GM12878 (cell line): ENCODE measurements around the gene PCNP. TPM values are rescaled to one million over a fixed set of nuclear protein-coding genes. Genes with fewer than 3 reads are reported as not detected.

ENCODE experiments used
- ATAC-seq: fragments of 200-7000 bp; cut with Tn5 transposase; 3 replicates; pipeline ENCODE4 v1.9.1; 2020; ENCODE audit warnings: mild to moderate bottlenecking, moderate library complexity
- BruUV-seq: library from RNA; stranded (reverse); fragments of 400-500 nt; replicated peaks from 2 replicates; lab custom pipeline; 2021; lab: Mats Ljungman, UMichigan
- CTCF ChIA-PET: fragments of 300-600 bp; sonication (Branson Sonifier 250); formaldehyde crosslinking; extraction: SDS; loops from one replicate; lab custom pipeline; 2021; ENCODE audit warnings: inconsistent platforms; lab: Yijun Ruan, JAX
- POLR2A ChIA-PET: fragments of 350-600 bp; formaldehyde crosslinking; extraction: SDS; loops from one replicate; lab custom pipeline; 2021; ENCODE audit warnings: inconsistent platforms; lab: Charles Lee
- RAD21 ChIA-PET: fragments of 300-600 bp; sonication (Branson Sonifier 250); formaldehyde crosslinking; loops from one replicate; lab custom pipeline; 2023; ENCODE audit warnings: antibody characterized with exemption; ENCODE audit not compliant: unreplicated experiment; lab: Charles Lee
- SMC1A ChIA-PET: fragments of 300-600 bp; sonication (Branson Sonifier 250); formaldehyde crosslinking; loops from one replicate; lab custom pipeline; 2023; ENCODE audit not compliant: unreplicated experiment, uncharacterized antibody; lab: Charles Lee
- DNase-seq: peaks from one replicate; pipeline ENCODE4 v3.0.0-alpha.2; 2011; ENCODE audit warnings: low read depth, low spot score
- FAIRE-seq: peaks from 3 replicates; lab custom pipeline; 2011; peaks lifted over from hg19 to GRCh38; lab: Jason Lieb, UNC
- H2AFZ ChIP-seq: 2 replicates; pipeline ENCODE4 v1.6.0; 2011; ENCODE audit warnings: low read depth, low read length, control low read depth; ENCODE audit not compliant: control insufficient read depth
- H3K27ac ChIP-seq: 2 replicates; pipeline ENCODE4 v1.5.1; 2011; ENCODE audit warnings: control low read depth; ENCODE audit not compliant: control insufficient read depth, insufficient read depth
- H3K27me3 ChIP-seq, 2 experiments: replicated peaks in 1 of 2; 2 replicates each; pipeline versions ENCODE4 v1.6.0 to v1.6.1; 2011; ENCODE audit warnings: low read length in 1 of 2; ENCODE audit not compliant: control insufficient read depth in 2 of 2, insufficient read depth in 2 of 2
- H3K36me3 ChIP-seq, 2 experiments: 2 replicates each; pipeline ENCODE4 v1.5.1; 2011; ENCODE audit warnings: low read length in 1 of 2; ENCODE audit not compliant: control insufficient read depth in 2 of 2, insufficient read depth in 2 of 2
- H3K4me1 ChIP-seq: 2 replicates; pipeline ENCODE4 v1.6.1; 2011; ENCODE audit warnings: mild to moderate bottlenecking, low read length, moderate library complexity, mixed read lengths; ENCODE audit not compliant: control insufficient read depth, insufficient read depth
- H3K4me2 ChIP-seq: 2 replicates; pipeline ENCODE4 v1.6.0; 2011; ENCODE audit warnings: control low read depth; ENCODE audit not compliant: control insufficient read depth, insufficient read depth
- H3K4me3 ChIP-seq: fragments of 200-600 bp; sonication (generic); 2 replicates; pipeline ENCODE4 v1.5.1; 2016
- H3K79me2 ChIP-seq: 2 replicates; pipeline ENCODE4 v1.6.0; 2011; ENCODE audit warnings: low read length; ENCODE audit not compliant: control insufficient read depth, insufficient read depth
- H3K9ac ChIP-seq: 2 replicates; pipeline ENCODE4 v1.8.0; 2011; ENCODE audit warnings: low read length, control low read depth, mixed read lengths; ENCODE audit not compliant: control insufficient read depth, insufficient read depth
- H3K9me3 ChIP-seq: replicated peaks from 3 replicates; pipeline ENCODE4 v1.5.1; 2011; ENCODE audit warnings: mild to moderate bottlenecking, low read length; ENCODE audit not compliant: control insufficient read depth, insufficient read depth
- H4K20me1 ChIP-seq: 2 replicates; pipeline ENCODE4 v1.6.0; 2011; ENCODE audit not compliant: control insufficient read depth, insufficient read depth
- HDAC6 ChIP-seq: fragments of 200-600 bp; sonication (generic); IDR thresholded peaks from one replicate; pipeline ENCODE4 v1.8.0; 2017; ENCODE audit warnings: antibody characterized with exemption; ENCODE audit not compliant: unreplicated experiment
- LARP7 ChIP-seq: fragments of 450-650 bp; IDR thresholded peaks from 2 replicates; pipeline ENCODE4 v1.6.1; 2017; ENCODE audit warnings: mild to moderate bottlenecking
- NBN ChIP-seq: fragments of 450-650 bp; IDR thresholded peaks from 2 replicates; pipeline ENCODE4 v1.6.1; 2016
- TCF7 ChIP-seq: IDR thresholded peaks from 2 replicates; pipeline ENCODE4 v1.6.1; 2014; ENCODE audit warnings: antibody characterized with exemption, borderline replicate concordance
- ZNF384 ChIP-seq: IDR thresholded peaks from 2 replicates; pipeline ENCODE4 v1.6.1; 2012; ENCODE audit warnings: low read depth, mild to moderate bottlenecking, low read length, improper control_type of control experiment, borderline replicate concordance
- WGBS: methylation state at CpG from one replicate; pipeline ENCODE4 v1.1.6; 2016; ENCODE audit warnings: low lambda C conversion rate; ENCODE audit not compliant: insufficient replicate concordance, insufficient coverage; ENCODE audit errors: missing lambda C conversion rate; 5-methylcytosine and 5-hydroxymethylcytosine counted together
- in situ Hi-C: fragments of 300-500 bp; cut with MboI; formaldehyde crosslinking; loops from 9 replicates; pipeline ENCODE4 v1.14.3; 2018; ENCODE audit warnings: mixed read lengths
- intact Hi-C: fragments of 100-400 bp; cut with micrococcal nuclease; formaldehyde crosslinking; loops from one replicate; pipeline ENCODE4 v1.14.2; 2022; ENCODE audit not compliant: unreplicated experiment
- polyA plus RNA-seq, 11 experiments: library from polyadenylated mRNA; depleted of rRNA in 4 of 11; unstranded in 6 of 11; stranded (reverse) in 5 of 11; fragments of >200 nt; fragmentation: Nextera tagmentation in 4 of 11; fragmentation: Illumina TruSeq in 1 of 11; extraction: Ambion mirVana in 4 of 11; extraction: Trizol in 1 of 11; gene quantifications; 1 replicate in 1 of 11; 2 replicates in 10 of 11; pipeline versions ENCODE4 v1.2.1 to v1.2.3, GENCODE V29; 2011 to 2016; ENCODE audit warnings: inconsistent platforms in 2 of 11, missing spikeins in 2 of 11, low read depth in 1 of 11
- total RNA-seq, 4 experiments: library from RNA; depleted of rRNA in 3 of 4; stranded (reverse); fragments of >200 nt in 3 of 4; fragmentation: Illumina TruSeq in 1 of 4; extraction: Trizol in 1 of 4; gene quantifications; 2 replicates each; pipeline versions ENCODE4 v1.2.1 to v1.2.3, GENCODE V29; 2013 to 2021
- TF ChIP-seq, protein P1 (sequence below): IDR thresholded peaks from 2 replicates; pipeline ENCODE4 v1.6.1; 2011; ENCODE audit warnings: borderline replicate concordance, low read depth, mild to moderate bottlenecking, moderate library complexity, low read length; ENCODE audit not compliant: insufficient read depth, poor library complexity, severe bottlenecking
- TF ChIP-seq, protein P2 (sequence below): fragments of 450-650 bp; formaldehyde crosslinking; IDR thresholded peaks from 2 replicates; pipeline ENCODE4 v1.4.0; 2020; ENCODE audit warnings: mild to moderate bottlenecking, moderate library complexity
- TF ChIP-seq, protein P3 (sequence below): fragments of 450-650 bp; IDR thresholded peaks from 2 replicates; pipeline ENCODE4 v1.6.1; 2014; ENCODE audit warnings: mild to moderate bottlenecking
- TF ChIP-seq, protein P4 (sequence below): fragments of 450-650 bp; IDR thresholded peaks from 2 replicates; pipeline ENCODE4 v1.6.1; 2016; ENCODE audit warnings: mild to moderate bottlenecking

PCNP gene
- total and polyA plus RNA-seq, 10 of the 15 experiments (the other 5 are each of a cell fraction or from before 2014, with no cell fraction given): 49.8 to 179 (median 109) TPM

DNA sequence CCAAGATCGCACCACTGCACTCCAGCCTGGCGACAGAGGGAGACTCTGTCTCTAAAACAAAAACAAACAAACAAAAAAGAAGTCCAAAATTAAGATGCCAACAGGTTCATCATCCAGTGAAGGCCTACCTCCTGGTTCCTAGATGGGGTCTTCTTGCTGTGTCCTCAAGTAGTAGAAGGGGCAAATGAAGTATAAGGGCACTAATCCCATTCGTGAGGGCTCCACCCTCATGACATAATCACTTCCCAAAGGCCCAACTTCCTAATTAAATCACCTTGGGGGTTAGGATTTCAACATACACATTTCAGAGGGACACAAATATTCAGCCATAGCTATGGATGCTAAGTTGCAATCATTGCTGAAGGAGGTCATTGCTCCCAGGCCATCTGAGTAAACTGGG is 45.8 kb downstream of the PCNP start (continued):
- TF ChIP-seq, protein P1, sequence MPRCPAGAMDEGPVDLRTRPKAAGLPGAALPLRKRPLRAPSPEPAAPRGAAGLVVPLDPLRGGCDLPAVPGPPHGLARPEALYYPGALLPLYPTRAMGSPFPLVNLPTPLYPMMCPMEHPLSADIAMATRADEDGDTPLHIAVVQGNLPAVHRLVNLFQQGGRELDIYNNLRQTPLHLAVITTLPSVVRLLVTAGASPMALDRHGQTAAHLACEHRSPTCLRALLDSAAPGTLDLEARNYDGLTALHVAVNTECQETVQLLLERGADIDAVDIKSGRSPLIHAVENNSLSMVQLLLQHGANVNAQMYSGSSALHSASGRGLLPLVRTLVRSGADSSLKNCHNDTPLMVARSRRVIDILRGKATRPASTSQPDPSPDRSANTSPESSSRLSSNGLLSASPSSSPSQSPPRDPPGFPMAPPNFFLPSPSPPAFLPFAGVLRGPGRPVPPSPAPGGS: no peak
- no peak for TF ChIP-seq TCF7

DNA sequence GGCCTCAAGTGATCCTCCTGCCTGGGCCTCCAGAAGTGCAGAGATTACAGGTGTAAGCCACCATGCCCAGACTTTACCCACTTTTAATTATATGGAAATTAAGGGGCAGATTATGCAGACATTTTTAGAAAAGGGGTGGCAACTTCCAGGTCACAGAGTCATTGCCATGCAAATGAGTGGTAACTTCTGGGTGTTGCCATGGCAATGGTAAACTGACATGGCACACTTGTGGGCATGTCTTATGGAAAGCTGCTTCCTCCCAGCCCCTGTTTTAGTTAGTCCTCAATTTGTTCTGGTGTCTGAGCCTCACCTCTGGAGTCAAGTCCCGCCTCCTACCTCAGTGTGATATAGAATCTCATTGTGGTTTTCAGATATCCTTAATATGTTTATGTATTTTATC is 49.7 kb downstream of the PCNP start:
- intact Hi-C loops (no loop called here), in situ Hi-C loops (no loop called here)
- H3K27me3 ChIP-seq: no peaks in the 10 kb centered on the region
- no peaks in the 10 kb centered on the region for H3K9me3 ChIP-seq
- no peaks in the 10 kb centered on the region for H3K79me2 ChIP-seq
- CTCF ChIA-PET: no interaction called here
- H2AFZ ChIP-seq: no peak overlapping the region
- no peaks in the 10 kb centered on the region for H3K36me3 ChIP-seq
- SMC1A ChIA-PET: no interaction called here
- ATAC-seq (no peak), FAIRE-seq (no peak), DNase-seq (no peak)
- WGBS: 79% methylated on average over 1 of the region's 1 CpG
- no peak overlapping the region for H3K4me2 ChIP-seq
- RAD21 ChIA-PET: no interaction called here
- POLR2A ChIA-PET: no interaction called here
- no peaks in the 10 kb centered on the region for H4K20me1 ChIP-seq
- no TSS peak for BruUV-seq
- H3K27ac ChIP-seq: no peak overlapping the region
- no peak overlapping the region for H3K9ac ChIP-seq
- no peaks in the 10 kb centered on the region for H3K4me1 ChIP-seq
- no peak overlapping the region for H3K4me3 ChIP-seq
- TF ChIP-seq, protein P2, sequence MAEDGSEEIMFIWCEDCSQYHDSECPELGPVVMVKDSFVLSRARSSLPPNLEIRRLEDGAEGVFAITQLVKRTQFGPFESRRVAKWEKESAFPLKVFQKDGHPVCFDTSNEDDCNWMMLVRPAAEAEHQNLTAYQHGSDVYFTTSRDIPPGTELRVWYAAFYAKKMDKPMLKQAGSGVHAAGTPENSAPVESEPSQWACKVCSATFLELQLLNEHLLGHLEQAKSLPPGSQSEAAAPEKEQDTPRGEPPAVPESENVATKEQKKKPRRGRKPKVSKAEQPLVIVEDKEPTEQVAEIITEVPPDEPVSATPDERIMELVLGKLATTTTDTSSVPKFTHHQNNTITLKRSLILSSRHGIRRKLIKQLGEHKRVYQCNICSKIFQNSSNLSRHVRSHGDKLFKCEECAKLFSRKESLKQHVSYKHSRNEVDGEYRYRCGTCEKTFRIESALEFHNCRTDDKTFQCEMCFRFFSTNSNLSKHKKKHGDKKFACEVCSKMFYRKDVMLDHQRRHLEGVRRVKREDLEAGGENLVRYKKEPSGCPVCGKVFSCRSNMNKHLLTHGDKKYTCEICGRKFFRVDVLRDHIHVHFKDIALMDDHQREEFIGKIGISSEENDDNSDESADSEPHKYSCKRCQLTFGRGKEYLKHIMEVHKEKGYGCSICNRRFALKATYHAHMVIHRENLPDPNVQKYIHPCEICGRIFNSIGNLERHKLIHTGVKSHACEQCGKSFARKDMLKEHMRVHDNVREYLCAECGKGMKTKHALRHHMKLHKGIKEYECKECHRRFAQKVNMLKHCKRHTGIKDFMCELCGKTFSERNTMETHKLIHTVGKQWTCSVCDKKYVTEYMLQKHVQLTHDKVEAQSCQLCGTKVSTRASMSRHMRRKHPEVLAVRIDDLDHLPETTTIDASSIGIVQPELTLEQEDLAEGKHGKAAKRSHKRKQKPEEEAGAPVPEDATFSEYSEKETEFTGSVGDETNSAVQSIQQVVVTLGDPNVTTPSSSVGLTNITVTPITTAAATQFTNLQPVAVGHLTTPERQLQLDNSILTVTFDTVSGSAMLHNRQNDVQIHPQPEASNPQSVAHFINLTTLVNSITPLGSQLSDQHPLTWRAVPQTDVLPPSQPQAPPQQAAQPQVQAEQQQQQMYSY (CRISPR knock-in tag): no peak
- TF ChIP-seq LARP7 (no peak), HDAC6 (no peak), ZNF384 (no peak), NBN (no peak)
- TF ChIP-seq, protein P3, sequence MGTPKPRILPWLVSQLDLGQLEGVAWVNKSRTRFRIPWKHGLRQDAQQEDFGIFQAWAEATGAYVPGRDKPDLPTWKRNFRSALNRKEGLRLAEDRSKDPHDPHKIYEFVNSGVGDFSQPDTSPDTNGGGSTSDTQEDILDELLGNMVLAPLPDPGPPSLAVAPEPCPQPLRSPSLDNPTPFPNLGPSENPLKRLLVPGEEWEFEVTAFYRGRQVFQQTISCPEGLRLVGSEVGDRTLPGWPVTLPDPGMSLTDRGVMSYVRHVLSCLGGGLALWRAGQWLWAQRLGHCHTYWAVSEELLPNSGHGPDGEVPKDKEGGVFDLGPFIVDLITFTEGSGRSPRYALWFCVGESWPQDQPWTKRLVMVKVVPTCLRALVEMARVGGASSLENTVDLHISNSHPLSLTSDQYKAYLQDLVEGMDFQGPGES: no peak
- TF ChIP-seq, protein P4, sequence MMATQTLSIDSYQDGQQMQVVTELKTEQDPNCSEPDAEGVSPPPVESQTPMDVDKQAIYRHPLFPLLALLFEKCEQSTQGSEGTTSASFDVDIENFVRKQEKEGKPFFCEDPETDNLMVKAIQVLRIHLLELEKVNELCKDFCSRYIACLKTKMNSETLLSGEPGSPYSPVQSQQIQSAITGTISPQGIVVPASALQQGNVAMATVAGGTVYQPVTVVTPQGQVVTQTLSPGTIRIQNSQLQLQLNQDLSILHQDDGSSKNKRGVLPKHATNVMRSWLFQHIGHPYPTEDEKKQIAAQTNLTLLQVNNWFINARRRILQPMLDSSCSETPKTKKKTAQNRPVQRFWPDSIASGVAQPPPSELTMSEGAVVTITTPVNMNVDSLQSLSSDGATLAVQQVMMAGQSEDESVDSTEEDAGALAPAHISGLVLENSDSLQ: peak; percentile 19; the same call in 1 of the 2 replicates
